ENCODE data around the gene SPAG16.

SPAG16 gene

DNA sequence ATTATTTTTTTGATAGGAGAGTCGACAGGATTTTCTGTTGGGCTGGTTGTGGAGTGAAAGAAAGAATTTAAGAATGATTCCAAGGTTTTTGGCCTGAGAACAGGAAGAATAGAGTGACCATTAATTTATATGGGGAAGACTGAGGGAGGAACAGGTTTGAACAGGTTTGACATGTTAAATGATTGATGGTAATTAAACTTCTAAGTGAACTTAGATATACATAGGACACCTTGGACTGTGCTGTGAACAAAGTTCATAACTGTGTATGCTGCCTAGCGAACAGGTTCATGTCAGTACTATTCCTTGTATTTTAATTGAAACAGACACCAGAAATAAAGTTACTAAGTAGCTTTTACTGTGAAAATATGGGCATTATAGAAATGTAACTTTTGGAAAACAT is 212.0 kb downstream of the SPAG16 start:
- Mint-ChIP-seq H3K27me3 (no peaks in the 10 kb centered on the region), H3K4me1 (ENCODE audit: low read depth) (no peaks in the 10 kb centered on the region), H3K9me3 (ENCODE audit: low read depth) (no peaks in the 10 kb centered on the region), H3K4me3 (no peak overlapping the region), H3K36me3 (no peaks in the 10 kb centered on the region), H3K27ac (no peak overlapping the region)

DNA sequence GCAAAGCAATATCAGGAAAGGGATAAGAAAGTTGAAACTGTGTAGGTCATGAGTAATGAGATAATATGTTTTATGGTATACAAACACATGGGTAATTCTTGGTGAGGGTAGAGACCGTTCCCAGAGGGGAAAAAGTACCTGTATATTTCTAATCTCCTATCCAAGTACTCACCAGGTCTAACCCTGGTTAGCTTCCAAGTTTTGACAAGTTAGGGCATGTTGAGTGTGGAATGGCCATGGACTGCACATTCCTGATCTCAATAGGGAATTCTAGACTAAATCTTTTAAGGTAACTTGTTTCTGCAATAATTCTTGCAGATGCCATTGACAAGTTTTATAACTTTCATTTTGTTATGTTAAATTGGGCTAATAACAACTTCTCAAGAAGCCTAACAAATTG is 216.6 kb downstream of the SPAG16 start:
- H3K9me3 Mint-ChIP-seq (ENCODE audit: low read depth) = no peaks in the 10 kb centered on the region
- H3K27me3 Mint-ChIP-seq = no peaks in the 10 kb centered on the region
- no peak overlapping the region for H3K27ac Mint-ChIP-seq
- H3K4me1 Mint-ChIP-seq (ENCODE audit: low read depth) = no peaks in the 10 kb centered on the region
- no peak overlapping the region for H3K4me3 Mint-ChIP-seq
- H3K36me3 Mint-ChIP-seq = no peaks in the 10 kb centered on the region

DNA sequence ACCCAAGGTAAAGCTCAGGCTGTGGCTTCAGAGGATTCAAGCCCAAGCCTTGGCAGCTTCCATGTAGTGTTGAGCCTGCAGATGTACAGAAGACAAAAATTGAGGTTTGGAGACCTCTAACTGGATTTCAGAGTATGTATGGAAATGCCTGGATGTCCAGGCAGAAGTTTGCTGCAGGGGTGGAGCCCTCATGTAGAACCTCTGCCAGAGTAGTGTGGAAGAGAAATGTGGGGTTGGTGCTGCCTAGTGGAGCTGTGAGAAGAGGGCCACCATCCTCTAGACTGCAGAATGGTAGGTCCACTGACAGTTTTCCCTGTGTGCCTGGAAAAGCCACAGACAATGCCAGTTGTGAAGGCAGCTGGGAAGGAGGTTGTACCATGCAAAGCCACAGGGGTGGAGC is 239.9 kb downstream of the SPAG16 start:
- H3K9me3 Mint-ChIP-seq (ENCODE audit: low read depth) = peaks cover 16% of the 10 kb centered on the region
- no peaks in the 10 kb centered on the region for H3K27me3 Mint-ChIP-seq
- no peaks in the 10 kb centered on the region for H3K36me3 Mint-ChIP-seq
- H3K4me3 Mint-ChIP-seq = no peak overlapping the region
- H3K27ac Mint-ChIP-seq = no peak overlapping the region
- H3K4me1 Mint-ChIP-seq (ENCODE audit: low read depth) = no peaks in the 10 kb centered on the region

DNA sequence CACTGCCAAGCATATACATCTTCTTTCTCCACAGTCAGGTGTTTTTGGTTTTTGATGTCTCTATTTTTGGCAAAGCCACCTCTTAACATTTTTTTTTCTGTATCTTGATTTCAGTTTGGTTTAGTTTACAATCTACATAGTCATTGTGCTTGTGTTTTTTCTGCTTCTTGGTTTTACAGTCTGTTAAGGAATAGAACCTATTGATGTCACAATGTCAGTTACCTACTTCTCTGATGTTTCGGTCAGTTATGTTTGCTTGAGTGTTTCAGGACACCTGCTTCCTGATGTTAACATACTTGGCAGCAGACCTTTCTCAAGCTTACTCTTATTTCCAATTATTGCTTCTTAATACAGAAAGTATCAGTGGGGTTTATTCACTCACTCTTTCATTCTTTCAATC is 253.3 kb downstream of the SPAG16 start:
- H3K36me3 Mint-ChIP-seq = no peaks in the 10 kb centered on the region
- no peaks in the 10 kb centered on the region for H3K4me1 Mint-ChIP-seq (ENCODE audit: low read depth)
- H3K9me3 Mint-ChIP-seq (ENCODE audit: low read depth) = no peaks in the 10 kb centered on the region
- H3K27ac Mint-ChIP-seq = no peak overlapping the region
- no peaks in the 10 kb centered on the region for H3K27me3 Mint-ChIP-seq
- H3K4me3 Mint-ChIP-seq = no peak overlapping the region

DNA sequence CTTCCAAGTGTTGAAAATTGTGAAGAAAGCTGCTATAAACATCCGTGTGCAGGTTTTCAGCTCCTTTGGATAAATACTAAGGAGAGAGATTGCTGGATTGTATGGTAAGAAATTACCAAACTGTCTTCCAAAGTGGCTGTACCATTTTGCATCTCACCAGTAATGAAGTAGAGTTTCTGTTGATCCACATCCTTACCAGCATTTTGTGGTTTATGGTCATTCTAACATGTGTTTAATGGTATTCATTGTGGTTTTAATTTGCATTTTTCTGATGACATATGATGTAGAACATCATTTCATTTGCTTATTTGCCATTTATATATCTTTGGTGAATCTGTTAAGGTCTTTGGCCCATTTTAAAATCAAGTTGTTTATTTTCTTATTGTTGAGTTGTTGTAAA is 260.7 kb downstream of the SPAG16 start:
- Mint-ChIP-seq H3K36me3 (no peaks in the 10 kb centered on the region), H3K4me1 (ENCODE audit: low read depth) (no peaks in the 10 kb centered on the region), H3K9me3 (ENCODE audit: low read depth) (no peaks in the 10 kb centered on the region), H3K27me3 (no peaks in the 10 kb centered on the region), H3K27ac (no peak overlapping the region), H3K4me3 (no peak overlapping the region)

DNA sequence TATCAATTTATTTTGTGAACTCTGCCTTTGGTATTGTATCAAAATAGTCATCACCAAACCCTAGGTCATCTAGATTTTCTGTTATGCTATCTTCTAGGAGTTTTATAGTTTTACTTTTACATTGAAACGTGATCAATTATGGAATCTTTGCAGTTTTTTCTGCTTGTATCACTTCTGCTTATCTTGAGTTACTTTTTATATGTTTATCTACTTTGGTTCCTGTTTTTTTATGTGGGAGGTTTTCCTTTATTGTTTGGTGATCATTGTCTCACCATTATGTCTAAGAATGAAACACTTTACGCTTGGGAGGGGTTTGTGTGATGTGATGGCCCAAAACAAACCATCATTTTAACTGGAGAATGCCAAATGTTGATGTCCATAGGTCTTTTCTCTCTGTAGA is 261.2 kb downstream of the SPAG16 start:
- H3K36me3 Mint-ChIP-seq = no peaks in the 10 kb centered on the region
- no peak overlapping the region for H3K4me3 Mint-ChIP-seq
- H3K27me3 Mint-ChIP-seq = no peaks in the 10 kb centered on the region
- H3K4me1 Mint-ChIP-seq (ENCODE audit: low read depth) = no peaks in the 10 kb centered on the region
- H3K9me3 Mint-ChIP-seq (ENCODE audit: low read depth) = no peaks in the 10 kb centered on the region
- H3K27ac Mint-ChIP-seq = no peak overlapping the region

DNA sequence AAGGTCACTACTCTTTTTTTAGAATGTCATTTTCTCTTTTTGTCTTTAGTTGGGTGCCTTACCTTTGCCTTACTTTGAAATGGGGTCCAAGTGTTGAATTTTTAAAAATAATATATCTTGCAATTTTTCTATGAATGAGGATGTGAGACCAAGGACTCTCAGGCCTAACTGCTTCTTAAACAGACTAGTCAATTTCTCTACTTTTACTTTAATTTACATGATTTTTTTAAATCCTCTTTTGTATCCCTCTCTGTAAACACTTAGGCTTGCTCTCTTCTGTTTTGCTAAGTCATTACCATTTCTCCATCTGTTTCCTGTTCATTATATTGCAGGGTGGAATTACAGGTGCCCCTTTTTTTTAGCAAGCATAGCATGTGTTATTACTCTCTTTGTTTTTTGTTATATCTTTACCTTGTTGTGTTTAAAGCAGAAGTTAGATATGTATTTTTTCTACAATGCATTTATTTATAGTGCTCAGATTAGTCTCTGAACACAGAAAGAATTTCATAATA is 261.8 kb downstream of the SPAG16 start:
- no peak overlapping the region for H3K27ac Mint-ChIP-seq
- H3K4me3 Mint-ChIP-seq = no peak overlapping the region
- H3K9me3 Mint-ChIP-seq (ENCODE audit: low read depth) = no peaks in the 10 kb centered on the region
- no peaks in the 10 kb centered on the region for H3K36me3 Mint-ChIP-seq
- no peaks in the 10 kb centered on the region for H3K27me3 Mint-ChIP-seq
- no peaks in the 10 kb centered on the region for H3K4me1 Mint-ChIP-seq (ENCODE audit: low read depth)

DNA sequence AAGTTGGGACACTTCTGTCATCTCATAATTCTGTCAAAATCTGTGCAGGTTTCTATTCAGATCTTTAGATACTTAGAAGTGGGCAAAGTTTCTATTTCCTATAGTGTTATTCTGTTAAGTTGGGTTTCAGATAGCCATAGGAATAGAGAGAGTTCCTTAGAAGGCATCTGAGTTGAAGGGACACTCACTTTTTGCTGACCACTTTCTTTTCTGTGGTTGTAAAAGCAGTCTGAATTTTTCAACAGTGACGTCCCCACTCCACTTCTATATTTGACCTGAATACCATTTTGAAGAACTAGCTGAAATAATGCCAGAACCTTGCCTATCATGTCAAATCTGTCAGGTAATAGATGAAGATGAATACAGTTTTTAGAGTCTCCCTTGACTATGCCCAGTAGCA is 267.3 kb downstream of the SPAG16 start:
- Mint-ChIP-seq H3K27me3 (no peaks in the 10 kb centered on the region), H3K9me3 (ENCODE audit: low read depth) (peaks cover 15% of the 10 kb centered on the region), H3K36me3 (no peaks in the 10 kb centered on the region), H3K27ac (no peak overlapping the region), H3K4me1 (ENCODE audit: low read depth) (no peaks in the 10 kb centered on the region), H3K4me3 (no peak overlapping the region)

DNA sequence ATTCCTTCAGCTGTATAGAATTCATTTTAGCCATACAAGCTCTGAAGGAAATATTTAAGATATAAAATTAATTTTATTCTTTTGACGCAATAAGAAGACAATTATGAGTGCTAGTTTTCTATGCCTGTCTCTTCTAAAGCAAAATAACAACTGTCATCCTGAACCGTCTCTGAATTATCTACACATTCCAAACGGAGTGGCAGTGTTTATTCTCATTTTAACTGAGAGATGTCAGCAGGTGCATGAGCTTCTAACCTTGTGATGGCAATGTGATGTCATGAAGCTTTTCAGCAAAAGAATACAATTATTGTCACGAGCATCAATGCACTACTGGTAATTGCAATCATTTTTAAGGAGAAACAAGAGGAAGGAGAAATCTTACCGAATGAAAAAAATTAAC is 274.8 kb downstream of the SPAG16 start:
- Mint-ChIP-seq H3K36me3 (no peaks in the 10 kb centered on the region), H3K9me3 (ENCODE audit: low read depth) (peaks cover 21% of the 10 kb centered on the region), H3K27me3 (no peaks in the 10 kb centered on the region), H3K4me3 (no peak overlapping the region), H3K27ac (no peak overlapping the region), H3K4me1 (ENCODE audit: low read depth) (no peaks in the 10 kb centered on the region)

DNA sequence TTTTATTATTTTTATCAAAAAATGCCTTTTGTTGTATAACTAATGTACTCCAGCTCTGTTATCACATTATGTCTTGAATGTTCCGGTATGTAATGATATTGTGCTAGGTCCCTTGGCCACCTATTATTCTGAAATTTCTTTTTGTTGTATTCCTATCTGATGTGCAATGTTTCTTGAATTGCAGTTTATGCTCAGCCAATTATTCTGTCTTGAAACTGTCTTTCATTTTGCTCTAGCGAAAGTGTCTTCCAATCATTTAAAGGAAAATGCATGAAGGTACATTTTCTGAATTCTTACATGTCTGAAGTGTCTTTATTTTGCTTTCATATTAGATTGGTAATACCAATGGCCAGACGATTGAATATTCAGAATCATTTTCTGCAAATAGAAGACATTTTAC is 277.5 kb downstream of the SPAG16 start:
- no peaks in the 10 kb centered on the region for H3K4me1 Mint-ChIP-seq (ENCODE audit: low read depth)
- H3K36me3 Mint-ChIP-seq = no peaks in the 10 kb centered on the region
- no peak overlapping the region for H3K27ac Mint-ChIP-seq
- no peak overlapping the region for H3K4me3 Mint-ChIP-seq
- H3K9me3 Mint-ChIP-seq (ENCODE audit: low read depth) = peaks cover 7% of the 10 kb centered on the region
- H3K27me3 Mint-ChIP-seq = no peaks in the 10 kb centered on the region

DNA sequence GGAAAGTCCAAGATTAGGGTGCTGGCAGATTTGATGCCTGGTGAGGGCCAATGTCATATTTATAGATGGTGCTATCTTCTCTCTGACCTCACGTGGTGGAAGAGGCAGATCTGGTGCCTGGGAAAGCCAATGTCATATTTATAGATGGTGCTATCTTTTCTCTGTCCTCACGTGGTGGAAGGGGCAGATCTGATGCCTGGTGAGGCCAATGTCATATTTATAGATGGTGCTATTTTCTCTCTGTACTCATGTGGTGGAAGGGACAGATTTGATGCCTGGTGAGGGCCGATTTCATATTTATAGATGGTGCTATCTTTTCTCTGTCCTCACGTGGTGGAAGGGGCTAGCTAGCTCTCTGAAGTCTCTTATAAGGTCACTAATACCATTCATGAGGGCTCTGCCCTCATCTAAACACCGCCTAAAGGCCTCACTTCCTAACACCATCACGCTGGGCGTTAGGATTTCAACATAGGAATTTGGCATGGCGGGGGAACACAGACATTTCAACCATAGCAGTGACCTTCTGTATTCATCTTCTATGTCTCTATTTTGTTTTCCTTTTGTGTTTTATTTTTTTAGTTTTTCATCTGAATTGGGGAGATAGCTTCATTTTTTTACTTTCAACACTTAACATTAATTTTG is 278.4 kb downstream of the SPAG16 start:
- Mint-ChIP-seq H3K27me3 (no peaks in the 10 kb centered on the region), H3K36me3 (no peaks in the 10 kb centered on the region), H3K9me3 (ENCODE audit: low read depth) (peaks cover 6% of the 10 kb centered on the region), H3K4me3 (no peak overlapping the region), H3K27ac (no peak overlapping the region), H3K4me1 (ENCODE audit: low read depth) (no peaks in the 10 kb centered on the region)

DNA sequence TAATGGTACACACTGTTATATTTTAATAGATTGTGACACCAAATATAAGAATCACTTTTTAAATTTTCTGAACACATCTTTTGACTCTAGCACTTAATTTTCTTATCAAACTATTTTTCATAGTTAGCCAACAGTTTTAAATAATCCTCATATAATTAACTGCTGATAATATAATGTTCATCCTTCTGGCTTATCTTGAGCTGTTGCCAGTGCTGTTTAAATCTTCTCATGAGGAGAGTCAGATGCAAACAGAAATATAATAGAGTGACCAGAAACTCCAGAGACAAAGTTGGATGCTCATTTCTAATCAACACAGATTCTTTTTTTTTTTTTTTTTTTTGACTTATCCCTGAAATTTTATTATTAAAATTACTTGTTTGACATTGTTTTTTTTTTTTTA is 282.6 kb downstream of the SPAG16 start:
- no peak overlapping the region for H3K4me3 Mint-ChIP-seq
- H3K27me3 Mint-ChIP-seq = no peaks in the 10 kb centered on the region
- H3K9me3 Mint-ChIP-seq (ENCODE audit: low read depth) = peaks cover 6% of the 10 kb centered on the region
- no peaks in the 10 kb centered on the region for H3K36me3 Mint-ChIP-seq
- H3K4me1 Mint-ChIP-seq (ENCODE audit: low read depth) = no peaks in the 10 kb centered on the region
- H3K27ac Mint-ChIP-seq = no peak overlapping the region

DNA sequence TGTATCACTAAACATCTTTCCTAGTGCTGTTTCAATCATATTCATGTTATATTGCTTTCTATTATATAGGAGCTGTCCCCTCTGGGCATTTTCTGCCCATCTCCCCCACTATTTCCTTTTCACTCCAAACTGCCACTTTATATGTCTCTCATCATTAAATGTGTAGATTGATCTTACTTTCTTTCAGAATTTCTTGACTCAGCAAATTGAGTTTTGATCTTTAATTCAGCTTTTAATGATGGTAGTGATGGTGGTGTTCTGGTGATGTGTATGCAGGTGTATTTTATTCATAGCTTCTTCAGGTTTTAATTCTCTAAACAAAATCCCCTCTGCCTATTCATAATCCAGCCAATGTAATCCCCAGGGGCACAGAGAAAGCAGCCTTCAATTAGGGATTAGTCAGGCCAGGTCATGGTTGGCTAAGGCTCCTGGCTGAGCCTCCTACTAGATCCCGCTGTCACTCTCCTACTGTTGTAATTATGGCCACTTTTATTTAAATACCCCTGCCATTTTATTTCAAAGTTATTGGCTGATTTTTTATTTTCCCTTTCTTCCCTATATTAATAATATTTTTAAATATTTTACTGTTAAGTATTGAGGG is 325.4 kb downstream of the SPAG16 start:
- Mint-ChIP-seq H3K4me1 (ENCODE audit: low read depth) (no peaks in the 10 kb centered on the region), H3K9me3 (ENCODE audit: low read depth) (no peaks in the 10 kb centered on the region), H3K27me3 (no peaks in the 10 kb centered on the region), H3K36me3 (no peaks in the 10 kb centered on the region), H3K4me3 (no peak overlapping the region), H3K27ac (no peak overlapping the region)

DNA sequence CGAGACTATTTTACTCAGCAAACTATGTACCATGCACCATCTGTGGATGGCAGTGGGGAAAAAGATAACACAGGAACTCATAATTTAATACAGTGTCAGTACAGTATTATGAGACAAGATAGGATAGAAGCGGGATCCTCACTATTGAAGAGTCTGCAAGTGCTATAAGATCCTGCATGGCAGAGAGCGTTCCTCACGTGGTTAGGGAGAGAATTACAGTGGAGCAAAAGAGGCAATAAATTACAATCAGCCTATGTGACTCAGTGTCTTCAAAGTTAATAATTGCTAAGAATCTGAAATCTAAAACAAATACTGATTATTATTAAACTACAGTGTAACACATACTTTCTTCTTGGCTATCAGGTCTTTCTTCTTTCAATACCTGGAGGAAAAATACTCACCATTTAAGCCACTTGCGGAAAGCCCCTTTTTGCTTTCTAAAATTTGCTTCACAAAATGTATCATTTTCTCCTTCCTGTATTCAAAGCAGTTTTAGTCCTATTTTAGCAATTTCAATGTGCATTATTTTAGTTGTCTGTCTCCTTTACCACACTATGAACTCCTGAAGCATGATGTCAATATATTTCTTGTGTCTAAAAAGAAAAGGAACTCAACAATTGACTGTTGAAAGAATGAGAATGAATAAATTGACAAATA is 342.9 kb downstream of the SPAG16 start:
- H3K36me3 Mint-ChIP-seq = no peaks in the 10 kb centered on the region
- no peak overlapping the region for H3K27ac Mint-ChIP-seq
- no peaks in the 10 kb centered on the region for H3K27me3 Mint-ChIP-seq
- peaks cover 6% of the 10 kb centered on the region for H3K9me3 Mint-ChIP-seq (ENCODE audit: low read depth)
- no peak overlapping the region for H3K4me3 Mint-ChIP-seq
- no peaks in the 10 kb centered on the region for H3K4me1 Mint-ChIP-seq (ENCODE audit: low read depth)

DNA sequence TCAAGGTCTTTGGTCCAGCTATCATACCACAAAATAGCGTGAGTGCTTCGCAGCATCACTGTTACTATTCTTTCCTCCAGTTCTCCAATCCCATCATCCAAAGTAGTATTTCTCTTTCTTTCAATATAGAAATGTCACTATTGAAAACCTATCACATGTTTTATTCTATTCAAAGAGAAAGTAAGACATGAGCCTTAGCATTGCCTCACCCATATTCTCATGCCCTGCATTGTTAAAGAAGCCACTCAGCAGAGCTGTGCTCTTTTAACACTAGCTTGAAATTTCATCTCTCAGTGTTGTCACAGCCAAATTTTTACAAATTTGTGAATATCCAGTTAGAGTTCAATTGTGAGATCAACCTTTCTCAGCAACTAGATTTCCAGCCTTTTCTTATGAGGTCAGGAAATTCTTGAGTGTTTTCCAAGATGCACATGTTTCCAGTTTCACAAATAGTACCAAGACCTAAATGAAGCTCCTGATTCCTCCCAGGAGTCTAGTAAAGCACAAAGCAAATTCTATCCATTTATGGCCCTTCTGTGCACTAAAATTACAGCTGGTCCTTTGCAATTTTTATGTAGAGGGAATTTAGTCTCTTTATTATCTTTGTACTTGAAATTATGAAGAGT is 343.7 kb downstream of the SPAG16 start:
- no peaks in the 10 kb centered on the region for H3K36me3 Mint-ChIP-seq
- H3K27me3 Mint-ChIP-seq = no peaks in the 10 kb centered on the region
- H3K4me3 Mint-ChIP-seq = no peak overlapping the region
- no peak overlapping the region for H3K27ac Mint-ChIP-seq
- H3K4me1 Mint-ChIP-seq (ENCODE audit: low read depth) = no peaks in the 10 kb centered on the region
- H3K9me3 Mint-ChIP-seq (ENCODE audit: low read depth) = peaks cover 14% of the 10 kb centered on the region

Data from activated naive CD8-positive, alpha-beta T cell (primary cell).